ENCODE results near the gene UQCC2. TPM values are rescaled to one million over a fixed set of nuclear protein-coding genes. Genes with fewer than 3 reads are reported as not detected.

Gene UQCC2
- total RNA-seq, 1 donor from 2014 or later, result 98.8 TPM

DNA sequence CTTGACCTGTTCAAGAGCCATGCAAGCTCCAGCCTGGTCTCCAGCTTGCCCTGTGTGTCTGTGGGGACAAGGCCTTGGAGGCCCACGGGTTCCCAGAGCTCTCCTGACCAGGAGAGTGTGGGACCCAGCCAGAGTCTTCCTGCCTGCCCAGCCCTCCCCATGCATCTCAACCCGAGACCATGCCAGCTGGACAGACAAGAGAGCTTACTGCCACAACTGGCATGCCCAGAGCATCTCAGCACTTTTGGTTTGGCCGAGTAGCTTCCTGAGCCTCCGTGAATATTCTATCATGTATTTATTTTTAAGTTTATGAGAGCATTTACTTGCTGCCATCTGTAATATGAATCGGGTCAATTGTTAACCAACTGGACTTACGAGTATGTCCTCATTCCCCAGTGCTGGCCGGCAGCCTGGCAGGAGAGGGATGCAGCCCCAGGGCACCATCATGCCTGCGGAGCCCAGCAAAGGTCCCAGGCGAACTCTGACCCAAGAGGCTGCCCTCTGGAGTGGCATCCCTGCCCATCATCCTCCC lies 20.3 kb upstream of the UQCC2 start:
- no peak for DNase-seq (ENCODE audit: extremely low spot score, unreplicated experiment)
- Mint-ChIP-seq H3K4me3 (no peak overlapping the region), H3K36me3 (no peaks in the 10 kb centered on the region), H3K9me3 (no peaks in the 10 kb centered on the region), H3K4me1 (ENCODE audit: unreplicated experiment) (peaks cover 23% of the 10 kb centered on the region), H3K27ac (peak overlapping the region; percentile 67), H3K27me3 (no peaks in the 10 kb centered on the region)
- TF ChIP-seq, protein P1, sequence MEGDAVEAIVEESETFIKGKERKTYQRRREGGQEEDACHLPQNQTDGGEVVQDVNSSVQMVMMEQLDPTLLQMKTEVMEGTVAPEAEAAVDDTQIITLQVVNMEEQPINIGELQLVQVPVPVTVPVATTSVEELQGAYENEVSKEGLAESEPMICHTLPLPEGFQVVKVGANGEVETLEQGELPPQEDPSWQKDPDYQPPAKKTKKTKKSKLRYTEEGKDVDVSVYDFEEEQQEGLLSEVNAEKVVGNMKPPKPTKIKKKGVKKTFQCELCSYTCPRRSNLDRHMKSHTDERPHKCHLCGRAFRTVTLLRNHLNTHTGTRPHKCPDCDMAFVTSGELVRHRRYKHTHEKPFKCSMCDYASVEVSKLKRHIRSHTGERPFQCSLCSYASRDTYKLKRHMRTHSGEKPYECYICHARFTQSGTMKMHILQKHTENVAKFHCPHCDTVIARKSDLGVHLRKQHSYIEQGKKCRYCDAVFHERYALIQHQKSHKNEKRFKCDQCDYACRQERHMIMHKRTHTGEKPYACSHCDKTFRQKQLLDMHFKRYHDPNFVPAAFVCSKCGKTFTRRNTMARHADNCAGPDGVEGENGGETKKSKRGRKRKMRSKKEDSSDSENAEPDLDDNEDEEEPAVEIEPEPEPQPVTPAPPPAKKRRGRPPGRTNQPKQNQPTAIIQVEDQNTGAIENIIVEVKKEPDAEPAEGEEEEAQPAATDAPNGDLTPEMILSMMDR (conservative IDR thresholded peaks at IDR 0.05), result no peak

DNA sequence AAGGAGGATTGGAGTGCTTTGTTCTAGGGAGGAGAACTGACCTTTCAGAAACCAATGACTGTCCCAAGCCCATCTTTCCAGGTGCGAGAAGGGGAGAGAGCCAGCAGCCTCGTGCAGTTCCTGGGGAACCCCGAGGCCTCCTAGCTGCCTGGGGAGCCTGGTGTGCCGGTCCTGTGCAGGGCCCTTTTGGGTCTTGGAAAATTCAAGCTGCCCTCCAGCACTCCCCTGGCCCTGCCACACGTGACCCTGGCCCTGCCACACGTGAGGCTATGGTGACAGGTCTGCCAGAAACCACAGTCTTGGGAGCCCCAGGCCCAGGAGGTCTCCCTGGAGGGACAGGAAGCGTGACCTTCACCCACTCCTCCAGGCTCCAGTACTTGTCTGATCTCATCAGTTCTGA lies 19.5 kb upstream of the UQCC2 start:
- Mint-ChIP-seq H3K4me1 (ENCODE audit: unreplicated experiment) (peaks cover 23% of the 10 kb centered on the region), H3K9me3 (no peaks in the 10 kb centered on the region), H3K4me3 (no peak overlapping the region), H3K27me3 (no peaks in the 10 kb centered on the region), H3K27ac (peak overlapping the region; percentile 67), H3K36me3 (no peaks in the 10 kb centered on the region)
- no peak for DNase-seq (ENCODE audit: extremely low spot score, unreplicated experiment)
- TF ChIP-seq, protein P1 (conservative IDR thresholded peaks at IDR 0.05), result no peak

GRCh38 chr6:33730611-33731010 lies 19.1 kb upstream of the UQCC2 start:
- no peaks in the 10 kb centered on the region for H3K27me3 Mint-ChIP-seq
- no peaks in the 10 kb centered on the region for H3K9me3 Mint-ChIP-seq
- H3K27ac Mint-ChIP-seq, result peak overlapping the region; percentile 29
- DNase-seq (ENCODE audit: extremely low spot score, unreplicated experiment), result no peak
- no peaks in the 10 kb centered on the region for H3K36me3 Mint-ChIP-seq
- TF ChIP-seq, protein P1 (conservative IDR thresholded peaks at IDR 0.05), result no peak
- H3K4me3 Mint-ChIP-seq, result no peak overlapping the region
- peaks cover 24% of the 10 kb centered on the region for H3K4me1 Mint-ChIP-seq (ENCODE audit: unreplicated experiment)

DNA sequence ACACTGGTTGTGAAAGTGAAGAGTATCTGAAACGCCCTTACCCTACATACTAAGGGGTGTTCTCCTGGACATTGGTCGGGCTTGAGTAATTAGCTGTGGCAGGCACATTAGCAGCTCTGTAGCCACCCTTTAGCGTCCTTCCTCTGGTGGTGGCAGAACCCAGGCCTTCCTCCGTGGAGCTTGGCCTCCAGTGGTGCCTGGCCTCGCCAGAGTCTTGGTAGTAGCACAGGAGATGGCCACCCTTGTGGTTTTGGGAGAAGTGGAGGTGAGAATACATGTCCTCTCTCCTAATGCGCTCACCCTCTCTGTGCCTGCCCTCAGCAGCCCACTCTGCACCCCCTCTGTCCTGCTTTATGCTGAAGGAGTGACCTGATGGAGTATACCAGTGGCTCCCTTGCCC lies 17.6 kb upstream of the UQCC2 start:
- no peaks in the 10 kb centered on the region for H3K9me3 Mint-ChIP-seq
- H3K27ac Mint-ChIP-seq, result no peak overlapping the region
- peaks cover 33% of the 10 kb centered on the region for H3K4me1 Mint-ChIP-seq (ENCODE audit: unreplicated experiment)
- no peak for DNase-seq (ENCODE audit: extremely low spot score, unreplicated experiment)
- H3K36me3 Mint-ChIP-seq, result no peaks in the 10 kb centered on the region
- TF ChIP-seq, protein P1 (conservative IDR thresholded peaks at IDR 0.05), result no peak
- H3K27me3 Mint-ChIP-seq, result peaks cover 8% of the 10 kb centered on the region
- H3K4me3 Mint-ChIP-seq, result no peak overlapping the region

DNA sequence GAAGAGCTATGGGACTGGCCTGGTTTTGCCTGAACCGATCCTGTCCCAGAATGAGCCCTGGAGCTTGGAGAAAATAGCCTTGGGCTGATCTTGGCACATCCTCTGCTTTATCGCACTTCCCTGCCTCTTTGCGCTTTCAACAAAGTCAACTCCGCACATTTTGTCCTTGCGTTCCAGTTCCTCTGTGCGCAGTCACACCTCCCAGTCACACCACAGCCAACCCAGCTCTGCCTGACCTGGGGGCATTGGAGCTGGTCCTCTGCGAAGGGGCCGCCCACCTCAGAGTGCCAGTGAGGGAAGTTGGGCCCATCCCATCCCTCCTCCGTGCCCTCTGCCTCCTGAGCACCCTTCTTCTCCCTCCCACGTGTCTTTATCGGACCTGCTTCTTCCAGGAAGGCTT lies 16.9 kb upstream of the UQCC2 start:
- Mint-ChIP-seq H3K27ac (no peak overlapping the region), H3K9me3 (no peaks in the 10 kb centered on the region), H3K4me1 (ENCODE audit: unreplicated experiment) (peaks cover 39% of the 10 kb centered on the region), H3K27me3 (peaks cover 13% of the 10 kb centered on the region), H3K36me3 (no peaks in the 10 kb centered on the region), H3K4me3 (no peak overlapping the region)
- TF ChIP-seq, protein P1 (conservative IDR thresholded peaks at IDR 0.05), result no peak
- DNase-seq (ENCODE audit: extremely low spot score, unreplicated experiment), result no peak

DNA sequence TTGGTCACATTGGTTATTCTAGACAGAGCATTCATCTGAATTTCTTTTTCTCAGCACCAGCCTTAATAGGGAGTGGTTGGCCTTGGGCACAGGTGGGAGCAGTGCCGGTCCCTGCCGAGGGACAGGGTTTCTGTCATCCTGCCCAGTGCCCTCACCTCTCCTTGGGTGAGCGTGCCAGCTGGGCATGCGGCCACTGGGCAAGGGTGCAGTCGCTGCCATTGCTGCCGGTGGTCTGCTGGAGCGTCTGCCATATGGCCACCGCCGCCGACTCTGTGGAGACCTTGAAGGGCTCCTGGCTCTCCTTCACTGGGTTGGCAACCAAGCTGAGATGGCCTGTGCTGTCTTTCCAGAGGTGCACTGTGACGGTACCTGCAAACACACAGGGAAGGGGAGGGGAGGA lies 16.4 kb upstream of the UQCC2 start:
- H3K4me3 Mint-ChIP-seq, result no peak overlapping the region
- H3K27me3 Mint-ChIP-seq, result peaks cover 17% of the 10 kb centered on the region
- TF ChIP-seq, protein P1 (conservative IDR thresholded peaks at IDR 0.05), result no peak
- no peak overlapping the region for H3K27ac Mint-ChIP-seq
- no peaks in the 10 kb centered on the region for H3K36me3 Mint-ChIP-seq
- no peaks in the 10 kb centered on the region for H3K9me3 Mint-ChIP-seq
- H3K4me1 Mint-ChIP-seq (ENCODE audit: unreplicated experiment), result peaks cover 36% of the 10 kb centered on the region
- no peak for DNase-seq (ENCODE audit: extremely low spot score, unreplicated experiment)
